CD4-positive, alpha-beta T cell treated with Interleukin-10 for 1 hour (primary cell): Measurements from ENCODE around the gene COX7B2.

Source experiments
- DNase-seq: peaks from one replicate; pipeline ENCODE4 v3.0.0-alpha.2; 2020

The COX7B2 gene, protein sequence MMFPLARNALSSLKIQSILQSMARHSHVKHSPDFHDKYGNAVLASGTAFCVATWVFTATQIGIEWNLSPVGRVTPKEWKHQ

DNA sequence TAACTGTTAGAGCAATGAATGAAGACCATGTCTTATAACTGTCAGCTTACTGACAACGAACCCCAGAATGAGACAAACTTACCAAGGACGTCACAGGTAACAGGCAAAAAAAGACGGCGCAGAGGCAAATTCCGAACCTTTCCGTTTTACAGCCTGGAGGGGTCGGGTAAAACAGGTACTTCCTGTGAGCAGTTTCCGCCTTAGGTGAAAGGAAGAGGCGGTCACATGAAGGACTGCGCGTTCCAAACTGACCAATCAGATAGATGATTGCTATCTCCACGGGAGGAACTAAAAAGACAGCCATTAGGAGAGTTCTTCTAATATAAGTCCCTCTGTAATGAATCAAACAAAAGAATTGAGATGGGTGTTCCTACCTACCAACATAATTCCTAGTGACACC lies at the start of gene COX7B2:
TSS of gene COX7B2 (minus strand) at position 168 of the 400 bp plus-strand sequence. CDS start 174,053 bp downstream, outside the sequence.
- DNase-seq = no peak

- DNase-seq = no peak
These were observed 47.4 kb upstream of the COX7B2 start for GRCh38 chr4:46956451-46956850.

DNA sequence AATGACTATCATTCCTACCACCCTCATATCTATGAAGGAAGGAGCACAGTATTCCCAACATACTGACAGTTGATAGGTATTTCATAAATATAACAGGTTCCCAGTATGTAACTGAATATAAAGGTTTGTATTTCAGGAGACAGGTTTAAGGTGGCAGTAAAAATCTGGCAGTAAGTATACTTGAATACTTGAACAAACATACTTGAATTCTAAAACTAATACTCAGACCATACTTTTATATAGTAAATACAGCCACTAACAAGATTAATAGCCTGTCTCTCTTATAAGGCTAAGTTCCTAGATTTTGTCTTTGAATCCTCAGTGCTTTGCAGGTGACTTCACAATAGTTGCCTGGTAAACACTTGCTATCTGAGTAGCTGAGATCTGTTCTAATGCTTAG lies 46.6 kb upstream of the COX7B2 start:
- no peak for DNase-seq

GRCh38 chr4:46954643-46955042 lies 45.6 kb upstream of the COX7B2 start:
- DNase-seq = no peak

- no peak for DNase-seq
These were observed 44.5 kb upstream of the COX7B2 start for GRCh38 chr4:46953564-46953963.

DNA sequence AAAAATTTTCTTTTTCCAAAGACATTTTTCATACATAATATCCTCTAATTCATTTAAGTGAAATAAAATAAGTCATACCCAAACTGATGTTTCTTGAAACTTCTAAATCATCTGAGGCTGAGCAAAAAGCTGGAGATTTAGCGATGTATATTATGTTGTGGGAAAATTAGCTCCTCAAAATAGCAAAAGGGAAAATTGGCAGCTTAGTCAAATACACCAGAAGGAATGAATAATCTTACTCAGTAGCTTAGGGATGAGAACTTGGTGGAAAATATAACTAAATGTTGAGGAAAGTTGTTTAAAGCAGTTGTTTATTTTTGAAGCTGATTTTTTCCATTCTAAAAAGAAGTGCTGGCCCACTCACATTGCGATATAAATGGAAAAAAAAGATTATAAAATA lies 43.4 kb upstream of the COX7B2 start:
- no peak for DNase-seq

DNA sequence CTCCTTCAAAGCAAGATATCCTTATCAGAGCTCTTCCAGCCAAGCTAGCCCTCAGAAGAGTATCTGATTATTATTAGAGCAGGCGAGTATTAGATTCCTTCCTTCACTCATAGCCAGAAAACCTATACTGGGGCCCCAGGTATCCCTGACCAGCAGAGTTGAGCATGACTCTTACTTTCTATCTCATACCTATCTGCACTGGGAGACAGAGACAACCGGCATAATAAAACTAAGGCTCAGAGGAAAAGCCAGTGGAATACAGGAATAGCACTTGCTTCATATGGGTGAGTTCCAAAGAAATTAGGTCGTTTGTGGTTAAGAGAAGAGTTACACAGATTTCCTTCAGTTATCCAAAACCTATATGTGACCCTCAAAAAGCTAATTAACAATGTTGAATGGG lies 41.8 kb upstream of the COX7B2 start:
- DNase-seq = no peak

DNA sequence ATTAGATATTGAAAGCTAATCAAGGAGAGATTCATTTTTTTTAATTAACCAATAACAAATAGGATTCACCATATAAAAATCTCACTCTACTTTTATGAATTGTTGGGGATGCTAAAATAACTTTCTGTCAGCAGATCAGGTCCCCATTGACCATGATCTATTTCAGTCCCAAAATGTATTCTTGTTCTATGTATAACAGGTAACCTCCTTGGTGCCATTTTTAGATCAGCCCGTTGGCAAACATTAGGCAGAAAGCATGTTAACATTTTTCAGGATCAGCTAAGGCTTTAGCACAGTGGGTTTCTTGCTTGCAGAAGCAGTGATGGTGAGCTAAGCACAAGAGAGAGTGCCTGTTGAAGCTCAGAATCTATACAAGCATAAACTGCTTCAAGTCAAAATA lies 40.8 kb upstream of the COX7B2 start:
- DNase-seq = no peak

GRCh38 chr4:46947541-46947940 lies 38.5 kb upstream of the COX7B2 start:
- no peak for DNase-seq

DNA sequence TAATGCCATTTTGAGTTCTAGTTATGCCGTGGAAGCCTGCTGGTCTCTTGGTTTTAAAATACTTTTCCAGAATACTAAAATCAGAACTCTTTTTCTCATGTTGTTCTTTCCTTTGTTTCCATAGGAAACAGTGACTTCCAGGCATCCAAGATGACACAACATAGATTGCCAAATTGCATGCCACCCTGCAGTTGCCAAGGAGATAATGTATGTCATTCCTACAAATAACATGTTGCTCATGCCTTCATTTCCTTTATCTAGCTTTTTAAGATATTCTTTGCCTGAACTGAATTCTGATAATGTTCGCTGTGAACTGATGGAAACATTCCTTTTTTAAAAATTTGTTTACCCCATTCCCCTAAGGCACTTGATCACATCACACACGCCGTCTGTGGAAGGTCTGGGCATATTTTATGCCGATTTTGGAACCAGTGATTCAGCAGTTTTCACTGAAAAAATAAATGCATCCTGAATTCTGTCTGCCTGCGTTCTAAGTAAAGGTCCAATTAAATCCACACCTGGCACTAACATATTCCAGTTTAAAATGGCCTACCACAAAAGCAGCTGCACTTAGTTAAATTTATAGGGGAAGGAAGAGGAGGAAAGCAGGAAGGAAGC lies 38.0 kb upstream of the COX7B2 start:
- no peak for DNase-seq

- DNase-seq = no peak
These were observed 36.0 kb upstream of the COX7B2 start for GRCh38 chr4:46945062-46945461.

GRCh38 chr4:46944345-46944744 lies 35.3 kb upstream of the COX7B2 start:
- no peak for DNase-seq

DNA sequence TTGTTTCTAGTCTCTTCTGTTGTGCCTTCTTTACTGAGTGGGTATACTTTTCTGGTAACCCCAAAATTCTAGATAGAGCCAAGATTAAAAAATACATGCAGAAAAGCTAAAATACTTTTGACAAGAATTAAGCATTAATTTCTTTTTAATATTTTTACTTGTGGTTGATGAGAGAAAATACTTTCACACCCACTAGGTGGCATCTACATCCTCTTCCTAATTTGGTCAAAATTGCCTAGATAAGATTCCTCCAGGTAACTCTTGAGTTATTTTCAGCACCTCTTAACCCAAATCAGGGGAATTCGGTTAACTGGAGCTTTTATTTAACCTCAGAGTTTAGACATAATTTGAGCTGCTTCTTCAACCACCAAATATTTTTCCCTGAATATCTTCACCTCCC lies 28.4 kb upstream of the COX7B2 start:
- DNase-seq = no peak

GRCh38 chr4:46934726-46935125 lies 25.7 kb upstream of the COX7B2 start:
- DNase-seq = no peak

GRCh38 chr4:46933686-46934085 lies 24.6 kb upstream of the COX7B2 start:
- no peak for DNase-seq

DNA sequence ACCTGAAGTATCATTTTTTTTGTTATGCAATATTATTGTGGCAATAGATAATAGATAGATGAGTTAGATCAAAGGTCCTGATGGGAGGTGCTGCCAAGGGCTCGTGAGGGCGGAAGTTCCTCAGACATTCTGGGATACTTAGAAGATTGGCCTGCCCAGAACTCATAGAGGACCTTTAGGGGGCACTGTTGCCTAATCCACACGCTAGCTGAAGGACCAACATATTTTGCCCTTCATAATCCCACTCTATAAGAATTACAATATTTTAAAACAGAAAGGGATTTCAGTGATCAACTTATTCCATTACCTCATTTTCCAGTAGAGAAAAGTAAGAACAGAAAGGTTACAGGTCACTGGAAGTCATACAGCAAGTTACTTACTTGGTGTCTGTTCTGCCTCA lies 22.9 kb upstream of the COX7B2 start:
- peak; percentile 15 for DNase-seq

GRCh38 chr4:46930891-46931290 lies 21.8 kb upstream of the COX7B2 start:
- DNase-seq = no peak

- no peak for DNase-seq
These were observed 18.2 kb upstream of the COX7B2 start for GRCh38 chr4:46927201-46927600.

DNA sequence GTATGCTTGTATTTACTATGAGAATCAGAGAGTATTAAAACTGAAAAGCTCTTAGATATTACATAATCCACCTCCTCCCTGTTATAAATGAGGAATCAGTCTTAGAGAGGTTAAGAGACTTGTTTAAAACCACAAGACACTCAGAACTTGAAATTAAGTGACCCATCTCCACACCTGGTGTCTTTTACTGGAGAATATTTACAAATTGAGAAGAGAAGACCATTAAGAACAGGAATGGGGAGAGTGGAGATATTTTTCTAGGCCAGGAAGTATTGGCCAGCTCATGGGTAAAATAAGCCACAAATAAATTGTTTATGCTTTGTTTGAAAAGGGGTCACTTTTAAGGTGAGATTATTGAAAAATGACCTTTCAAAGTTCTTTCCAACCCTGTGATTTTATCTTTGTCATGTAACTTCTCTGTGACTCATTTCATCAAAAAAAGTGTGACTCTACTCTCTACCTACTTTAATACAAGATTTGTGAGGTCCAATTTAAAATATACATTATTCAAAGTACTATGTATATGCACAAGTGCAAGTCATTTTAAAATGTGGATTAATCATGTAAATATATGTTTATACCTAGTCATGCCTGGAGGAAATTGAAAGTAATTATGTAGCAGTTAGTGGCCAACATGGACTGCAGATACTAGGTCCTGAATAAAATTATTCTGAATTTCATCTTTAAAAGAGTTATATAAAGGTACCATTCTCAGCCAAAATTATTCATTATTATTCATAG lies 15.9 kb upstream of the COX7B2 start:
- no peak for DNase-seq

GRCh38 chr4:46922205-46922604 lies 13.2 kb upstream of the COX7B2 start:
- DNase-seq = no peak

GRCh38 chr4:46908148-46908547 lies 897 bp downstream of the COX7B2 start:
- DNase-seq = no peak

DNA sequence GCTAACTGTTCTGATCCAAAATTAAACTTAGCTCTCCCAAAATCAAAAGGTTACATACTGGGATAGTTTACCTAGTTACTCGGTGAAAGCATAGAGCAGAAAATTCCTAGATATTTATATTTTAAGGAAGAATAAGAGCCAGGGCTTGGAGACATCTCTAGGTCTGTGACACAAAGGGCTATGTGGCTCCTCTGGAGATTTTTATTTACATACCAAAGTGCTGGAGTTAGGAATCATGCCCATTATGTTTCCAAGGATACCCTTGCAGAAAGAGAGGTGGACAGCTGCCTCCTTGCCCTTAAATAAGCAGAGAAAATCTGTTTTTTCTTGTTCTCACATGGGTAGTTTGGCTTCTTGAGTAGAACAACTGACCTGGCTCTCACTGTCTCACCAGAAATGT lies 9.0 kb downstream of the COX7B2 start:
- no peak for DNase-seq

DNA sequence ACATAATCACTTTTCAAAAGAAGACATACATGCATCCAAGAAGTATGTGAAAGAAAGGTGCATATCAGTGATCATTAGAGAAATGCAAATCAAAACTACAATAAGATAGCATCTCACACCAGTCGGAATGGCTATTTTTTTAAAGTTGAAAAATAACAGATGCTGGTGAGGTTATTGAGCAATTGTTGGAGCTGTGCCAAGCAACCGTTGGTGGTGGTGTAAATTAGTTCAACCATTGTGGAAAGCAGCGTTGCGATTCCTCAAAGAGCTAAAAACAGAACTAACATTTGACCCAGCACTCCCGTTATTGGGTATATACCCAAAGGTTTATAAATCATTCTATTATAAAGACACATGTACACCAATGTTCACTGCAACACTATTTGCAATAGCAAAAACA lies 14.2 kb downstream of the COX7B2 start:
- no peak for DNase-seq

GRCh38 chr4:46890056-46890455 lies 19.0 kb downstream of the COX7B2 start:
- no peak for DNase-seq

DNA sequence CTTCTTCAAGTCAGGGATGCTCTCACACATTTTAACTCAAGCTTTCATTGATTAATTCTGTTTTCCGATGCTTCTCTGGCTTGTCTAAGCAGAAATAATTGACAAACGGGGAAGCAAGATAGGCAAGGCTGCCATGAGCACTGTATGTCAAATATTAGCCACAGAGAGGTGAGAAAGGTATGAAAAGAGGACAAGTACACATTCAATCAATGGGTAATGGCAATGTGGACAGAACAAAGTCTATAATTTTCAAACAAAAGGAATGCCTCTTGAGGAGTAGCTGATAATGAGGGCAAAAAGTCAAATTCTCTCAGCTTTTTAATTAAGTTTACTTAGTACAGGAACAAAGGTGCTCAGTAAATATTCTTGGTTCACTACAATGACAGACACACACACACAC lies 19.6 kb downstream of the COX7B2 start:
- DNase-seq = no peak
